IMR-90 (cell line): ENCODE data around the gene KLF12. TPM values are rescaled to one million over a fixed set of nuclear protein-coding genes. Genes with fewer than 3 reads are reported as not detected.

Experiments used
- ATAC-seq: fragments of 200-7000 bp; cut with Tn5 transposase; 2 replicates; pipeline ENCODE4 v1.9.1; 2020; ENCODE audit warnings: low read depth, mild to moderate bottlenecking, moderate library complexity
- BruUV-seq: library from RNA; stranded (reverse); fragments of 400-500 nt; replicated peaks from 2 replicates; lab custom pipeline; 2021; lab: Mats Ljungman, UMichigan
- CTCF ChIA-PET: fragments of 300-600 bp; formaldehyde crosslinking; extraction: SDS; loops from one replicate; lab custom pipeline; 2021; ENCODE audit warnings: antibody characterized with exemption; lab: Yijun Ruan, JAX
- POLR2A ChIA-PET: fragments of 300-600 bp; sonication (Branson Sonifier 250); formaldehyde crosslinking; loops from one replicate; lab custom pipeline; 2022; ENCODE audit warnings: antibody characterized with exemption; ENCODE audit not compliant: unreplicated experiment; lab: Charles Lee
- DNase-seq: peaks from one replicate; pipeline ENCODE4 v3.0.0; 2013
- H2AFZ ChIP-seq: replicated peaks from 2 replicates; pipeline ENCODE3; 2013; ENCODE audit warnings: low read length, mild to moderate bottlenecking; ENCODE audit not compliant: poor library complexity
- H2AK5ac ChIP-seq: 2 replicates; pipeline ENCODE4 v1.6.1; 2013; ENCODE audit warnings: low read depth, low read length, inconsistent platforms
- H2AK9ac ChIP-seq: replicated peaks from 2 replicates; pipeline ENCODE3; 2013; ENCODE audit warnings: mild to moderate bottlenecking, low read depth, low read length, moderate library complexity; ENCODE audit not compliant: poor library complexity
- H2BK120ac ChIP-seq: 2 replicates; pipeline ENCODE4 v1.6.1; 2013; ENCODE audit warnings: low read depth, low read length, inconsistent platforms
- H2BK15ac ChIP-seq: 3 replicates; pipeline ENCODE4 v1.6.1; 2013; ENCODE audit warnings: low read depth, low read length, inconsistent platforms
- H2BK20ac ChIP-seq: 2 replicates; pipeline ENCODE4 v1.6.1; 2013; ENCODE audit warnings: low read depth, mild to moderate bottlenecking, inconsistent platforms, low read length, moderate library complexity
- H2BK5ac ChIP-seq: 2 replicates; pipeline ENCODE4 v1.6.1; 2013; ENCODE audit warnings: mild to moderate bottlenecking, low read depth, low read length, inconsistent platforms; ENCODE audit not compliant: poor library complexity, severe bottlenecking
- H3K14ac ChIP-seq: replicated peaks from 2 replicates; pipeline ENCODE4 v1.6.1; 2013; ENCODE audit warnings: low read depth, low read length, inconsistent platforms
- H3K18ac ChIP-seq: 2 replicates; pipeline ENCODE4 v1.6.1; 2013; ENCODE audit warnings: low read depth, low read length, control low read depth
- H3K23ac ChIP-seq: 2 replicates; pipeline ENCODE4 v1.6.1; 2013; ENCODE audit warnings: low read depth, low read length, inconsistent platforms
- H3K27ac ChIP-seq: 2 replicates; pipeline ENCODE4 v1.5.1; 2013; ENCODE audit warnings: mild to moderate bottlenecking, control low read depth, low read length; ENCODE audit not compliant: insufficient read depth
- H3K27me3 ChIP-seq: 2 replicates; pipeline ENCODE4 v1.6.1; 2013; ENCODE audit warnings: low read length; ENCODE audit not compliant: control insufficient read depth, insufficient read depth
- H3K36me3 ChIP-seq: 2 replicates; pipeline ENCODE4 v1.6.1; 2013; ENCODE audit warnings: low read length, mixed read lengths; ENCODE audit not compliant: control insufficient read depth, insufficient read depth
- H3K4ac ChIP-seq: 2 replicates; pipeline ENCODE4 v1.6.1; 2013; ENCODE audit warnings: low read depth, low read length, inconsistent platforms
- H3K4me1 ChIP-seq: 2 replicates; pipeline ENCODE4 v1.6.1; 2013; ENCODE audit warnings: low read length, mixed read lengths; ENCODE audit not compliant: control insufficient read depth, insufficient read depth
- H3K4me2 ChIP-seq: 2 replicates; pipeline ENCODE4 v1.6.1; 2013; ENCODE audit warnings: low read depth, mild to moderate bottlenecking, control low read depth, low read length, moderate library complexity
- H3K4me3 ChIP-seq: 2 replicates; pipeline ENCODE4 v1.5.1; 2013; ENCODE audit warnings: low read depth, mild to moderate bottlenecking, control low read depth, low read length, moderate library complexity; ENCODE audit not compliant: insufficient read depth
- H3K56ac ChIP-seq: 2 replicates; pipeline ENCODE4 v1.6.1; 2013; ENCODE audit warnings: low read length, inconsistent platforms; ENCODE audit not compliant: insufficient read depth; ENCODE audit errors: extremely low read depth
- H3K79me1 ChIP-seq, 2 experiments: 2 replicates each; pipeline ENCODE4 v1.6.1; 2013; ENCODE audit warnings: low read length in 2 of 2, inconsistent platforms in 1 of 2, low read depth in 1 of 2
- H3K9ac ChIP-seq: 2 replicates; pipeline ENCODE4 v1.6.1; 2013; ENCODE audit warnings: low read depth, low read length, control low read depth
- H3K9me1 ChIP-seq: 2 replicates; pipeline ENCODE4 v1.6.1; 2013; ENCODE audit warnings: low read length, inconsistent platforms; ENCODE audit not compliant: insufficient read depth
- H3K9me3 ChIP-seq: 2 replicates; pipeline ENCODE4 v1.6.1; 2013; ENCODE audit warnings: low read length; ENCODE audit not compliant: control insufficient read depth, insufficient read depth
- H4K20me1 ChIP-seq: 2 replicates; pipeline ENCODE4 v1.6.1; 2013; ENCODE audit warnings: low read length, inconsistent platforms; ENCODE audit not compliant: insufficient read depth
- H4K5ac ChIP-seq: 2 replicates; pipeline ENCODE4 v1.6.1; 2013; ENCODE audit warnings: mild to moderate bottlenecking, low read depth, low read length, control low read depth
- H4K8ac ChIP-seq, 2 experiments: 2 replicates each; pipeline ENCODE4 v1.6.1; 2013; ENCODE audit warnings: low read depth in 2 of 2, low read length in 2 of 2, control low read depth in 1 of 2, inconsistent platforms in 1 of 2
- H4K91ac ChIP-seq: 2 replicates; pipeline ENCODE4 v1.6.1; 2013; ENCODE audit warnings: low read depth, low read length, inconsistent platforms; ENCODE audit not compliant: insufficient read depth
- BHLHE40 ChIP-seq: fragments of 150-350 bp; IDR thresholded peaks from 2 replicates; pipeline ENCODE4 v1.6.1; 2016; ENCODE audit warnings: mild to moderate bottlenecking, low read depth, low read length
- CEBPB ChIP-seq: IDR thresholded peaks from 2 replicates; pipeline ENCODE4 v1.6.1; 2012; ENCODE audit warnings: low read depth, low read length, improper control_type of control experiment
- CHD1 ChIP-seq: IDR thresholded peaks from 2 replicates; pipeline ENCODE4 v1.6.1; 2012; ENCODE audit warnings: low read depth, low read length, improper control_type of control experiment
- CTCF ChIP-seq: conservative IDR thresholded peaks from 2 replicates; pipeline ENCODE4 v1.5.1; 2012; ENCODE audit warnings: mild to moderate bottlenecking, low read depth, low read length, improper control_type of control experiment
- FOS ChIP-seq: fragments of 150-350 bp; IDR thresholded peaks from 2 replicates; pipeline ENCODE4 v1.6.1; 2016; ENCODE audit warnings: low read depth, low read length
- MAFK ChIP-seq: IDR thresholded peaks from 2 replicates; pipeline ENCODE4 v1.6.1; 2012; ENCODE audit warnings: low read depth, low read length, improper control_type of control experiment
- MAZ ChIP-seq: IDR thresholded peaks from 2 replicates; pipeline ENCODE4 v1.6.1; 2012; ENCODE audit warnings: low read depth, mild to moderate bottlenecking, low read length, improper control_type of control experiment, moderate library complexity, borderline replicate concordance
- MXI1 ChIP-seq: IDR thresholded peaks from 2 replicates; pipeline ENCODE4 v1.6.1; 2012; ENCODE audit warnings: low read depth, mild to moderate bottlenecking, low read length, moderate library complexity, borderline replicate concordance
- NFE2L2 ChIP-seq: fragments of 150-350 bp; IDR thresholded peaks from 2 replicates; pipeline ENCODE4 v1.6.1; 2016; ENCODE audit warnings: low read depth, mild to moderate bottlenecking, low read length
- POLR2A ChIP-seq: IDR thresholded peaks from 2 replicates; pipeline ENCODE4 v1.6.1; 2012; ENCODE audit warnings: mild to moderate bottlenecking, low read depth, low read length
- RAD21 ChIP-seq: IDR thresholded peaks from 2 replicates; pipeline ENCODE4 v1.6.1; 2012; ENCODE audit warnings: low read length, improper control_type of control experiment
- RCOR1 ChIP-seq: IDR thresholded peaks from 2 replicates; pipeline ENCODE4 v1.6.1; 2012; ENCODE audit warnings: mild to moderate bottlenecking, low read length, improper control_type of control experiment; ENCODE audit not compliant: insufficient replicate concordance
- RFX5 ChIP-seq: IDR thresholded peaks from 2 replicates; pipeline ENCODE4 v1.8.0; 2012; ENCODE audit warnings: low read depth, mild to moderate bottlenecking, low read length, moderate library complexity
- SMC3 ChIP-seq: fragments of 150-350 bp; IDR thresholded peaks from 2 replicates; pipeline ENCODE4 v1.6.1; 2016; ENCODE audit warnings: low read depth, mild to moderate bottlenecking, antibody characterized with exemption, low read length, moderate library complexity
- WGBS, 2 experiments: methylation state at CpG; one replicate each; pipeline versions ENCODE4 v1.1.5 to v1.1.7; 2013; ENCODE audit warnings: missing lambda C conversion rate in 2 of 2; ENCODE audit not compliant: insufficient read length in 1 of 2; ENCODE audit errors: extremely low coverage in 2 of 2; 5-methylcytosine and 5-hydroxymethylcytosine counted together
- dilution Hi-C: fragments of 300-500 bp; cut with HindIII; formaldehyde crosslinking; loops from one replicate; pipeline ENCODE4 v1.14.3; 2018; ENCODE audit warnings: low sequenced_read_pairs; ENCODE audit not compliant: unreplicated experiment
- in situ Hi-C: fragments of 300-500 bp; cut with MboI; formaldehyde crosslinking; loops from 3 replicates; pipeline ENCODE4 v1.14.3; 2019; ENCODE audit warnings: low sequenced_read_pairs, inconsistent platforms, mixed read lengths
- intact Hi-C: fragments of 100-400 bp; cut with micrococcal nuclease; formaldehyde crosslinking; loops from 2 replicates; pipeline ENCODE4 v1.10.0; 2022
- polyA plus RNA-seq, 3 experiments: library from polyadenylated mRNA; depleted of rRNA; stranded (reverse); fragments of >200 nt; gene quantifications; 2 replicates each; pipeline ENCODE4 v1.2.3, GENCODE V29; 2012; ENCODE audit warnings: low replicate concordance in 1 of 3
- total RNA-seq: library from RNA; depleted of rRNA; stranded (reverse); fragments of >200 nt; gene quantifications from 2 replicates; pipeline ENCODE4 v1.2.3, GENCODE V29; 2012
- TF ChIP-seq, protein P1 (sequence below): fragments of 150-350 bp; IDR thresholded peaks from 2 replicates; pipeline ENCODE4 v1.6.1; 2016; ENCODE audit warnings: low read depth, mild to moderate bottlenecking, low read length, moderate library complexity, borderline replicate concordance
- TF ChIP-seq, protein P2 (sequence below): fragments of 150-350 bp; IDR thresholded peaks from 2 replicates; pipeline ENCODE4 v1.6.1; 2017; ENCODE audit warnings: mild to moderate bottlenecking, antibody characterized with exemption, low read length, low read depth

The KLF12 gene
- total and polyA plus RNA-seq, 2 of the 4 experiments (the other 2 are of a cell fraction) = 8.8 to 44.8 TPM

- Histone ChIP-seq H3K4me3 (no peak overlapping the region), H3K18ac (no peak overlapping the region), H3K27ac (no peak overlapping the region), H3K23ac (no peak overlapping the region), H3K9ac (no peak overlapping the region), H4K20me1 (no peaks in the 10 kb centered on the region), H4K91ac (no peak overlapping the region), H4K5ac (no peak overlapping the region), H3K79me1 (no peaks in the 10 kb centered on the region), H2BK5ac (no peak overlapping the region), H2AK9ac (no peak overlapping the region), H3K27me3 (no peaks in the 10 kb centered on the region), H3K36me3 (no peaks in the 10 kb centered on the region), H2BK15ac (no peak overlapping the region), H3K4me1 (no peaks in the 10 kb centered on the region), H2AK5ac (no peak overlapping the region), H3K9me3 (no peaks in the 10 kb centered on the region), H2BK20ac (no peak overlapping the region), H2AFZ (no peak overlapping the region), H4K8ac (no peak overlapping the region), H3K4ac (no peak overlapping the region), H2BK120ac (no peak overlapping the region), H3K14ac (no peak overlapping the region), H3K4me2 (no peak overlapping the region), H3K9me1 (no peaks in the 10 kb centered on the region; the same call in 1 of the 2 replicates), H3K56ac (no peak overlapping the region)
- BruUV-seq = no TSS peak
- CTCF ChIA-PET = interaction anchor here (0.9 kb wide), 1 partner anchor 341 kb away, joined by 3 read pairs; no protein-coding TSS in a partner anchor
- ATAC-seq = no peak
- in situ Hi-C loops (no loop called here), dilution Hi-C loops (no loop called here), intact Hi-C loops (no loop called here)
- no peak for DNase-seq
- no CpG with 5 or more reads among the region's 1 CpG for WGBS, 2 experiments
- TF ChIP-seq RAD21 (no peak), CHD1 (no peak), RCOR1 (no peak), MXI1 (no peak), RFX5 (no peak), NFE2L2 (no peak), MAFK (no peak), BHLHE40 (no peak), CTCF (no peak), CEBPB (no peak), SMC3 (no peak), POLR2A (no peak), FOS (no peak), MAZ (no peak)
- TF ChIP-seq, protein P1, sequence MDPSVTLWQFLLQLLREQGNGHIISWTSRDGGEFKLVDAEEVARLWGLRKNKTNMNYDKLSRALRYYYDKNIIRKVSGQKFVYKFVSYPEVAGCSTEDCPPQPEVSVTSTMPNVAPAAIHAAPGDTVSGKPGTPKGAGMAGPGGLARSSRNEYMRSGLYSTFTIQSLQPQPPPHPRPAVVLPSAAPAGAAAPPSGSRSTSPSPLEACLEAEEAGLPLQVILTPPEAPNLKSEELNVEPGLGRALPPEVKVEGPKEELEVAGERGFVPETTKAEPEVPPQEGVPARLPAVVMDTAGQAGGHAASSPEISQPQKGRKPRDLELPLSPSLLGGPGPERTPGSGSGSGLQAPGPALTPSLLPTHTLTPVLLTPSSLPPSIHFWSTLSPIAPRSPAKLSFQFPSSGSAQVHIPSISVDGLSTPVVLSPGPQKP = no peak
- TF ChIP-seq, protein P2, sequence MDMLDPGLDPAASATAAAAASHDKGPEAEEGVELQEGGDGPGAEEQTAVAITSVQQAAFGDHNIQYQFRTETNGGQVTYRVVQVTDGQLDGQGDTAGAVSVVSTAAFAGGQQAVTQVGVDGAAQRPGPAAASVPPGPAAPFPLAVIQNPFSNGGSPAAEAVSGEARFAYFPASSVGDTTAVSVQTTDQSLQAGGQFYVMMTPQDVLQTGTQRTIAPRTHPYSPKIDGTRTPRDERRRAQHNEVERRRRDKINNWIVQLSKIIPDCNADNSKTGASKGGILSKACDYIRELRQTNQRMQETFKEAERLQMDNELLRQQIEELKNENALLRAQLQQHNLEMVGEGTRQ = no peak
- POLR2A ChIA-PET = no interaction called here
These were observed 35.5 kb upstream of the KLF12 start for GRCh38 chr13:74169676-74170075.
